ENCODE measurements around the gene TMEM79. TPM values are rescaled to one million over a fixed set of nuclear protein-coding genes. Genes with fewer than 3 reads are reported as not detected.

Gene TMEM79
- total RNA-seq, 4 donors from 2014 or later = 2.0 to 13.1 (median 3.9) TPM

- H3K4me3 ChIP-seq = no peak overlapping the region
- H3K27me3 ChIP-seq = no peaks in the 10 kb centered on the region
- H3K27ac ChIP-seq = no peak overlapping the region
- in situ Hi-C loops (cut with MboI; ENCODE audit: low pct_ligation_motif_present in 1 of 4, low pct_unique_long_range_greater_than_20kb in 1 of 4, low sequenced_read_pairs in 3 of 4) (no loop called here), intact Hi-C loops (cut with DNase I; ENCODE audit: low total_unique reads) (no loop called here)
- WGBS, 2 donors (ENCODE audit: low coverage in 1 of 2) = 83 to 96% methylated on average over 1 to 8 of the region's 8 CpGs
- DNase-seq = no peak
- no peaks in the 10 kb centered on the region for H3K36me3 ChIP-seq
- TF ChIP-seq POLR2AphosphoS5 (IDR thresholded peaks at IDR 0.05) = no peak
- no peak for TF ChIP-seq POLR2A (IDR thresholded peaks at IDR 0.05)
- no peak for TF ChIP-seq EP300 (IDR thresholded peaks at IDR 0.05; ENCODE audit: low read depth)
- TF ChIP-seq CTCF (IDR thresholded peaks at IDR 0.05) = no peak
- H3K9me3 ChIP-seq = no peaks in the 10 kb centered on the region
- peaks cover 9 to 29% (median 24%) of the 10 kb centered on the region in 4 donors for H3K4me1 ChIP-seq
These were observed 1.9 kb downstream of the TMEM79 start for GRCh38 chr1:156286061-156286460.

GRCh38 chr1:156289857-156290256 is 5.7 kb downstream of the TMEM79 start:
- no peak overlapping the region for H3K4me3 ChIP-seq
- in situ Hi-C loops (cut with MboI; ENCODE audit: low pct_ligation_motif_present in 1 of 4, low pct_unique_long_range_greater_than_20kb in 1 of 4, low sequenced_read_pairs in 3 of 4) (no loop called here), intact Hi-C loops (cut with DNase I; ENCODE audit: low total_unique reads) (no loop called here)
- no peak overlapping the region for H3K27ac ChIP-seq
- no peaks in the 10 kb centered on the region for H3K9me3 ChIP-seq
- H3K36me3 ChIP-seq = no peaks in the 10 kb centered on the region
- peaks cover 5 to 19% (median 16%) of the 10 kb centered on the region in 4 donors for H3K4me1 ChIP-seq
- H3K27me3 ChIP-seq = no peaks in the 10 kb centered on the region
- no peak for DNase-seq
- TF ChIP-seq POLR2A (IDR thresholded peaks at IDR 0.05) (no peak), EP300 (IDR thresholded peaks at IDR 0.05; ENCODE audit: low read depth) (no peak), CTCF (IDR thresholded peaks at IDR 0.05) (no peak), POLR2AphosphoS5 (IDR thresholded peaks at IDR 0.05) (no peak)

GRCh38 chr1:156291226-156292061 is 7.3 kb downstream of the TMEM79 start:
- H3K27ac ChIP-seq = peak overlapping the region; percentile 69 to 88 (median 79)
- intact Hi-C loops (cut with DNase I; ENCODE audit: low total_unique reads) (no loop called here), in situ Hi-C loops (cut with MboI; ENCODE audit: low pct_ligation_motif_present in 1 of 4, low pct_unique_long_range_greater_than_20kb in 1 of 4, low sequenced_read_pairs in 3 of 4) (no loop called here)
- 41% methylated on average over 31 of the region's 37 CpGs; no CpG with 5 or more reads in 1 of the 2 donors for WGBS, 2 donors (ENCODE audit: low coverage in 1 of 2)
- DNase-seq = peak; percentile 92
- TF ChIP-seq CTCF (IDR thresholded peaks at IDR 0.05) (no peak), POLR2A (IDR thresholded peaks at IDR 0.05) (peak; percentile 54), EP300 (IDR thresholded peaks at IDR 0.05; ENCODE audit: low read depth) (no peak), POLR2AphosphoS5 (IDR thresholded peaks at IDR 0.05) (peak; percentile 41 to 66 (median 52))
- no peaks in the 10 kb centered on the region for H3K27me3 ChIP-seq
- H3K36me3 ChIP-seq = no peaks in the 10 kb centered on the region
- no peaks in the 10 kb centered on the region for H3K9me3 ChIP-seq
- peaks cover 8 to 28% (median 22%) of the 10 kb centered on the region in 4 donors for H3K4me1 ChIP-seq
- H3K4me3 ChIP-seq = peak overlapping the region; percentile 13 to 43 (median 27)

- DNase-seq = no peak
- in situ Hi-C loops (cut with MboI; ENCODE audit: low pct_ligation_motif_present in 1 of 4, low pct_unique_long_range_greater_than_20kb in 1 of 4, low sequenced_read_pairs in 3 of 4) (no loop called here), intact Hi-C loops (cut with DNase I; ENCODE audit: low total_unique reads) (no loop called here)
- 90% methylated on average over 8 of the region's 8 CpGs; no CpG with 5 or more reads in 1 of the 2 donors for WGBS, 2 donors (ENCODE audit: low coverage in 1 of 2)
- H3K9me3 ChIP-seq = no peaks in the 10 kb centered on the region
- H3K27ac ChIP-seq = no peak overlapping the region
- TF ChIP-seq EP300 (IDR thresholded peaks at IDR 0.05; ENCODE audit: low read depth) (no peak), POLR2A (IDR thresholded peaks at IDR 0.05) (no peak), POLR2AphosphoS5 (IDR thresholded peaks at IDR 0.05) (no peak), CTCF (IDR thresholded peaks at IDR 0.05) (no peak)
- H3K4me1 ChIP-seq = peaks cover 8 to 28% (median 22%) of the 10 kb centered on the region in 4 donors
- H3K27me3 ChIP-seq = no peaks in the 10 kb centered on the region
- no peak overlapping the region for H3K4me3 ChIP-seq
- H3K36me3 ChIP-seq = no peaks in the 10 kb centered on the region
These were observed 8.9 kb downstream of the TMEM79 start for GRCh38 chr1:156293098-156293434.
